Measurements from ENCODE around the gene NSUN5.
"Not testable (repeated sequence)": the region's sequence is repeated elsewhere in the genome, so short reads cannot be mapped to it uniquely, and the experiment has no call there.

The NSUN5 gene

DNA sequence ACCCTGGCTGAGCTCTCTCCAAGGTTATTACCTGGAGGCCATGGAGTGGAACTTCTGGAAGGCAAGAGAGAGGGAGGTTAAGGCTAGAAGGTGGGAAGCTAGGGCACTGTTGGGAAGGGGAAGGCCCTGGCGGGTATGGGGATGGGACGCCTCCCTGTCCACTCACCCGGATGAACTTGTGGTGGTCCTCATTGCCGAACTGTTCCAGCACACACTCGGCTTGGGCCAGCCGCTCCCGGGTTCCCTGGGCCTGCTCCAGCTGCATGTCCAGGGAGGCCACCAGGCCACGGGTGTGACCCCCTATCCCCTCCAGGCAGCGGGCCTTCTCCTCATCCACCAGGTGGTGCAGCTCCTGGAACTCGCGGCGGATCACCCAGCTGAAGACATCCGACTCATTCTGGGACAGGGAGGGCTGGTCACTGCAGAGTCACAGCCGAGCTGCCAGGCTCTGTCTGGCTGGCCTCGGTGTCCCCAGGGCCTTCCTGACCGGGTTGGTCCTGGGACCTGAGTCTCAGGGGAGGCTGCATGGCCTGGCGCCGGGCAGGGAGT lies 10.1 kb upstream of the NSUN5 start:
- ATAC-seq (replicated peaks); H3K4me1 Mint-ChIP-seq; H3K27ac Mint-ChIP-seq; H3K27me3 Mint-ChIP-seq; DNase-seq; H3K4me3 Mint-ChIP-seq; H3K9me3 Mint-ChIP-seq; H3K36me3 Mint-ChIP-seq: not testable (repeated sequence)

GRCh38 chr7:73316521-73316920 lies 7.9 kb upstream of the NSUN5 start:
- H3K27ac Mint-ChIP-seq = no peak overlapping the region
- H3K36me3 Mint-ChIP-seq = no peaks in the 10 kb centered on the region
- no peak overlapping the region for H3K4me3 Mint-ChIP-seq
- DNase-seq (no peak), ATAC-seq (replicated peaks) (no peak)
- no peaks in the 10 kb centered on the region for H3K9me3 Mint-ChIP-seq
- H3K4me1 Mint-ChIP-seq = peaks cover 0 to 5% of the 10 kb centered on the region in 2 donors
- H3K27me3 Mint-ChIP-seq = no peaks in the 10 kb centered on the region

GRCh38 chr7:73314271-73314670 lies 5.6 kb upstream of the NSUN5 start:
- no peak for DNase-seq
- Mint-ChIP-seq H3K9me3 (no peaks in the 10 kb centered on the region), H3K27ac (no peak overlapping the region), H3K4me3 (no peak overlapping the region), H3K27me3 (no peaks in the 10 kb centered on the region), H3K36me3 (no peaks in the 10 kb centered on the region), H3K4me1 (peaks cover 3 to 5% of the 10 kb centered on the region in 2 donors)
- ATAC-seq (replicated peaks) = no peak

DNA sequence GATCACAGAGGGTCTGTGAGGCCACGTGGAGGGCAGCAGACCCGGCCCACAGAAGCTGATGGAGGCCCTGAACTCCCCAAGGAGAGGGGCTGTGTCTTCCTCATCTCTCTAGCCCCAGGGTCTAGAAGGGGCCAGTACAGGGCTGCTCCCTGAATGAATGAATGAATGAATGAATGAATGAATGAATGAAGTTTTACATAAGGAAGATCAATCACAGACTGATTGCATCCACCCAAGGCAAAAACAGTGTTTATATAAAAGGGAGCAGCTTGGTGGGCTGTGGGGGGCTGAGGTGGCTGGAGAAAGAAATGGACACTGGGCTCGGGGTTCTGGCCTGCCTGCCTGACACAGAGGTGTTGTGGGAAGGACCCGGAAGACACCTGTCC lies 4.9 kb upstream of the NSUN5 start:
- H3K36me3 Mint-ChIP-seq = peaks cover 2 to 4% of the 10 kb centered on the region in 2 donors

DNA sequence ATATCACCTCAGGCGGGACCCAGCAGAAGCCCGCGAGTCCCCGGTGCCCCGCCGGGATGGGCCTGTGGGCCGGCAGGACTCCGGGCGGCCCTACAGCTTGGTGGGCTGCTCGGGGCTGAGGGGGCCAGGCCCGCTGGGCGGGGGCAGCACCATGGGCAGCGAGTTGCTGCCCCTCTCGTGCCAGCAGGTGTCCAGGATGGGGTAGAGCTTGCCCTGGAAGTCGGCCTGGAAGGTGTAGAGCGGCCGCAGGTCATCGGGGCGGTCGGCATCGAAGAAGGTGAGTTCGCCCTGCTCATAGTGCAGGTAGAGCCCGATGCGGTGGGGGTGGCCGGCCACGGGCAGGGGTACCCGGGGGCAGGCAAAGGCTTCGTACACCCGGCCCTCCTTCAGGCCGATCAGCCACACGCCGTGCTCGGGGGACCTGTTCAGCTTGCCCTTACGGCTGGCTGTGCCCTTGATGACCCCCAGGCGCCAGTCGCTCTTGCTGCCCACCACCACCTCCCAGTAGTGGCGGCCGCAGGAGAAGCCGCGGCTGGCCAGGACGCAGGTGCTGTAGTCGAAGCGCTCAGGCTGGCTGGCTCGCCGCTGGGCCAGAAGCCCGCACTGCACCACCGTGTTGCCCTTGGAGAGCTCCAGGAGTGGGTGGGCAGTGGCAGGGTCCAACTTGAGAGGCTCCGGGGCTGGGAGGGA lies 4.3 kb upstream of the NSUN5 start:
- peaks cover 4 to 7% of the 10 kb centered on the region in 2 donors for H3K36me3 Mint-ChIP-seq
- no peak for DNase-seq
- no peaks in the 10 kb centered on the region for H3K27me3 Mint-ChIP-seq
- peaks cover 11 to 16% of the 10 kb centered on the region in 2 donors for H3K4me1 Mint-ChIP-seq
- no peaks in the 10 kb centered on the region for H3K9me3 Mint-ChIP-seq
- ATAC-seq (replicated peaks) = no peak
- H3K27ac Mint-ChIP-seq = no peak overlapping the region
- H3K4me3 Mint-ChIP-seq = no peak overlapping the region

More for the DNA sequence above, 4.9 kb upstream of the NSUN5 start:
- no peak overlapping the region for H3K4me3 Mint-ChIP-seq
- H3K4me1 Mint-ChIP-seq = peaks cover 9 to 10% of the 10 kb centered on the region in 2 donors
- H3K27me3 Mint-ChIP-seq = no peaks in the 10 kb centered on the region
- DNase-seq (no peak), ATAC-seq (replicated peaks) (no peak)
- H3K9me3 Mint-ChIP-seq = no peaks in the 10 kb centered on the region
- H3K27ac Mint-ChIP-seq = no peak overlapping the region

- Mint-ChIP-seq H3K4me1 (peaks cover 22 to 31% of the 10 kb centered on the region in 2 donors), H3K36me3 (peaks cover 11 to 20% of the 10 kb centered on the region in 2 donors), H3K27ac (peak overlapping the region; percentile 20)
- not testable (repeated sequence) for H3K27me3 Mint-ChIP-seq; DNase-seq; H3K9me3 Mint-ChIP-seq; H3K4me3 Mint-ChIP-seq; ATAC-seq (replicated peaks)
Observed at GRCh38 chr7:73311421-73311820, 2.8 kb upstream of the NSUN5 start.

DNA sequence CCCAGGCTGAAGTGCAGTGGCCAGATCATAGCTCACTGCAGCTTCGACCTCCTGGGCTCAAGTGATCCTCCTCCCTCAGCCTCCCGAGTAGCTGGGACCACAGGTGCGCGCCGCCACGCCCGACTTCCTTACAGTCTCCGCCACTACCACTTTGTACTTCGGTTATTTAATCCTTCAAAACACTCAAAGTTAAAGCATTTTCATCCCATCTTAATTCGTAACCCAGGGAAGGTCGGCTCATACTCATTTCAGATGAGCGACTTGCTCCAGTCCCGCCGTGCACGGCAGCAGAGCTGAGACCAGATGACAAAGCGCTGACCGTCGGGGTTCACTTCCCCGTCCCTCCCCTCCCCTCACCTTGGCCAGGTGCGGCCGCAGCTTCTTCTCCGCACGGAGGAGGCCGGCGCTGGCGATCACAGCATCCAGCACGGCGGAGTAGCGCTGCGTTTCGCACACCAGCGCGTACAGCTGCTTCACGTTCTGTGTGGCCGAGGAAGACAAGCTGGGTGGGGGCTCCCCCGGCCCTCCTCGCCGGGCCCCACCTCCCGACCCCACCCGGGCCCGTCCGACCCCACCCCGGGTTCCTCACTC lies 457 bp downstream of the NSUN5 start:
- H3K4me1 Mint-ChIP-seq = peaks cover 25 to 39% of the 10 kb centered on the region in 2 donors
- peak overlapping the region; percentile 98 for H3K27ac Mint-ChIP-seq
- DNase-seq (no peak), ATAC-seq (replicated peaks) (peak; percentile 61 to 66)
- no peaks in the 10 kb centered on the region for H3K27me3 Mint-ChIP-seq
- H3K4me3 Mint-ChIP-seq = peak overlapping the region; percentile 99 to 100
- H3K36me3 Mint-ChIP-seq = peaks cover 18 to 38% of the 10 kb centered on the region in 2 donors
- H3K9me3 Mint-ChIP-seq = no peaks in the 10 kb centered on the region

DNA sequence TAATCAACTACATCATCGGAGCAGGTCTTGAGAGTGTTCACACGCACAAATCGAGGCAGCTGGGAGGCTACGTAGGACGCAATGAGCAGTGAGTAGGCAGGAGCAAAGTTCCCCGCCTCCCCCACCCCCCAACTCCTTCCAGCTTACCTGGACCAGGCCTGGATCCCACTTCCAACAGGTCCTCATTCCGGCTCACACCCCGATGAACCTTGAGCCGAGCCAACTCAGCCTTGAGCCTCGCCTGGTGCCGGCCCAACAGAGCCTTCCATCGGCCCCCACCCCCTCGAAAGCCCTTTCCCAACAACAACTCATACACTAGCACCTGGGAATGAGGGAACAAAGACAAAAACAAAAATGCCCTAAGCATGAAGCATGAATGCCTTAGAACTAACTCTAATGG lies 1.2 kb downstream of the NSUN5 start:
- H3K36me3 Mint-ChIP-seq = peaks cover 18 to 40% of the 10 kb centered on the region in 2 donors
- H3K27ac Mint-ChIP-seq = peak overlapping the region; percentile 98

DNA sequence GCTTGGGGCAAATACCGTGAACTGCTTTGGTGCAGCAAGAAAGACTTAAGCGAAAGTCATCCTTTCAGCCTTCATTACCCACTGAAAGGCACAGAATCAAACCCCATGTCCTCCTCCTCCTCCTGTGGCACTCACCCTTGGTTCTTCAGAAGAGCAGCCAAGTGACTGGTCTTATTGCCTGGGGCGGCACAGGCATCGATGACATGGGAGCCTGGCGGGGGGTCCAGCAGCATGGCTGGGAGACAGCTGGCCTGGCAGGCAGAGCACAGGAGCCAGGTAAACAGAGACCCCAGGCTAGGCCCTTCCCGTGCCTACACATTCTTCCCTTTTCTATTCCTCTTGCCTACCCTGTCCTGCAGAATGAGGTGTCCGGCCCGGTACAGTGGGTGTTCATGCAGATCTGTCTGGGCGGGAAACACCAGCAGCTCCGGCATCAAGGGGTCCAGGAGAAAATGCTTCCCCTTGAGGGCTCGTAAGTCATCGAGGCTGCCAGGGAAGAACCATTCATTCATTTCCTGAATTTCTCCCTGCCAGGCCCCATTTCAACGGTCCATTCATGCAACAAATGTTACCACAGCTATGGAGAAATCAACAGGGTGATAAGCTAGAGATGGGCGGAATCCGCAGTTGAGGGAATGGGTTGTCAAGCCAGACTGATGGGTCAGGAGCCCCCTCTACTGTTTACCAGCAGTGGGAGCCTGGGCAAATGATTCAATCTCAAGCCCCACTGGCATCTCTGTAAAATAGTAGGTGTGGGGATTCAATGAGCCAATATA lies 3.8 kb downstream of the NSUN5 start:
- H3K36me3 Mint-ChIP-seq = peaks cover 20 to 46% of the 10 kb centered on the region in 2 donors

More for the DNA sequence above, 1.2 kb downstream of the NSUN5 start:
- peak overlapping the region; percentile 99 to 100 for H3K4me3 Mint-ChIP-seq
- no peak for ATAC-seq (replicated peaks)
- no peaks in the 10 kb centered on the region for H3K27me3 Mint-ChIP-seq
- no peak for DNase-seq
- H3K4me1 Mint-ChIP-seq = peaks cover 25 to 39% of the 10 kb centered on the region in 2 donors
- no peaks in the 10 kb centered on the region for H3K9me3 Mint-ChIP-seq

DNA sequence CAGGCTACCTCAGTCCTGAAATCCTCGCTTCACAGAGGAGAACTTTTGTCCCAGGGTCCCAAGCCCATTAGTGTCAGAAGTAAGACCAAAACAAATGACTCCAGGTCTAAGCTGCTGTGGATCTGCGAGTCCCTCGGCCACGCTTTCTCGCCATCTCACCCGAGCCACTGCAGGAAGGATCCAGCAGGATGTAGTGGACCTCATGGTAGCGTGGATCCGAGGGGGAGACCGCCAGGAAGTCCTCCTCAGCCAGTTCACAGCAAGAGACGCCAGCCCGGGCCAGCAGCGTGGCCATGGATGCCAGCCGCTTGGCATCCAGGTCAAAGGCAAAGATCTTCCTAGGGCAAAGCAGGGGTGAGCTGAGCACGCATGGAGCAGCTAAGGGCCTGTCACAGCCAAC lies 4.6 kb downstream of the NSUN5 start:
- ATAC-seq (replicated peaks) = no peak
- Mint-ChIP-seq H3K27me3 (no peaks in the 10 kb centered on the region), H3K27ac (no peak overlapping the region), H3K36me3 (peaks cover 20 to 46% of the 10 kb centered on the region in 2 donors), H3K9me3 (no peaks in the 10 kb centered on the region), H3K4me1 (peaks cover 24 to 39% of the 10 kb centered on the region in 2 donors), H3K4me3 (no peak overlapping the region)
- no peak for DNase-seq

More for the DNA sequence above, 3.8 kb downstream of the NSUN5 start:
- not testable (repeated sequence) for H3K27me3 Mint-ChIP-seq; H3K4me3 Mint-ChIP-seq; H3K9me3 Mint-ChIP-seq; DNase-seq; ATAC-seq (replicated peaks); H3K27ac Mint-ChIP-seq
- peaks cover 25 to 44% of the 10 kb centered on the region in 2 donors for H3K4me1 Mint-ChIP-seq

- Mint-ChIP-seq H3K4me3 (no peak overlapping the region), H3K9me3 (no peaks in the 10 kb centered on the region), H3K4me1 (peaks cover 20 to 34% of the 10 kb centered on the region in 2 donors), H3K36me3 (peaks cover 17 to 44% of the 10 kb centered on the region in 2 donors), H3K27ac (no peak overlapping the region), H3K27me3 (no peaks in the 10 kb centered on the region)
- DNase-seq (no peak), ATAC-seq (replicated peaks) (no peak)
Observed at GRCh38 chr7:73303546-73303945, 5.1 kb downstream of the NSUN5 start.

- peaks cover 18 to 27% of the 10 kb centered on the region in 2 donors for H3K4me1 Mint-ChIP-seq
- not testable (repeated sequence) for H3K9me3 Mint-ChIP-seq; H3K4me3 Mint-ChIP-seq; H3K27me3 Mint-ChIP-seq; H3K27ac Mint-ChIP-seq; DNase-seq; ATAC-seq (replicated peaks)
- H3K36me3 Mint-ChIP-seq = peaks cover 16 to 39% of the 10 kb centered on the region in 2 donors
Observed at GRCh38 chr7:73302846-73303245, 5.8 kb downstream of the NSUN5 start.

GRCh38 chr7:73301108-73301507 lies 7.5 kb downstream of the NSUN5 start:
- ATAC-seq (replicated peaks) = not testable (repeated sequence)
- H3K4me1 Mint-ChIP-seq = peaks cover 4 to 11% of the 10 kb centered on the region in 2 donors

DNA sequence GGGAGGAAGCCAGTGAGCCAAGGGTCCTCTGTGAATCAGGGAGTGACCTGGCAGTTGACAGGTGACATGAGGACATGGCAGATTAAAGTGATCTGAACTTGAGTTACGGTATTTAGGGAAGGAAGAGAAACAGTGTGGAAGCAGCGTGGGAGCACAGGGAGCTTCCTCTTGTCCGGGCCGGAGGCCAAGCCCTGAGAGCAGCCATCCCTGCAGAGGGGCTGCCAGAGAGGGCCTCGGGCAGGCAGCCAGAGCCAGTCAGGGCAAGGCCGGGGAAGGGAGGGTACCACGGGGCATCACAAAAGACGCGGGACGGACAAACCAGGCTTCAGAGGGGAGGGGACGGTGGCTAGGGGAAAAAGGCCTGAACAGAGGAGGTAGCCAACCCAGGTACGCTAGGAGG lies 8.8 kb downstream of the NSUN5 start:
- H3K4me1 Mint-ChIP-seq, H3K9me3 Mint-ChIP-seq, H3K4me3 Mint-ChIP-seq, H3K27me3 Mint-ChIP-seq, DNase-seq, H3K27ac Mint-ChIP-seq: not testable (repeated sequence)
- peaks cover 4 to 19% of the 10 kb centered on the region in 2 donors for H3K36me3 Mint-ChIP-seq
- peak in 1 of 2 donors; percentile 10 for ATAC-seq (replicated peaks)

More at GRCh38 chr7:73301108-73301507, 7.5 kb downstream of the NSUN5 start:
- not testable (repeated sequence) for H3K27ac Mint-ChIP-seq, DNase-seq, H3K4me3 Mint-ChIP-seq, H3K27me3 Mint-ChIP-seq, H3K9me3 Mint-ChIP-seq
- H3K36me3 Mint-ChIP-seq = peaks cover 8 to 24% of the 10 kb centered on the region in 2 donors

Data from stimulated activated naive B cell treated with anti-CD40 and anti-IgM and Interleukin-4, amounts not matched to agents 10 μg/mL and 1 μg/mL and 100 μg/mL, for 72 hours (primary cell).